OCI-LY7 (cell line): ENCODE results near the gene KATNAL1.

Source experiments
- CTCF ChIP-seq: fragments of 200-600 bp; sonication (generic); conservative IDR thresholded peaks from 2 replicates; pipeline ENCODE4 v1.5.1; 2014; ENCODE audit warnings: mild to moderate bottlenecking, antibody characterized with exemption, low read length, moderate library complexity, mixed read lengths
- EZH2phosphoT487 ChIP-seq: fragments of 200-600 bp; sonication (generic); IDR thresholded peaks from 2 replicates; pipeline ENCODE4 v1.6.1; 2018; ENCODE audit warnings: low read depth, borderline replicate concordance, mild to moderate bottlenecking, mixed run types, antibody characterized with exemption, low read length, moderate library complexity, mixed read lengths

DNA sequence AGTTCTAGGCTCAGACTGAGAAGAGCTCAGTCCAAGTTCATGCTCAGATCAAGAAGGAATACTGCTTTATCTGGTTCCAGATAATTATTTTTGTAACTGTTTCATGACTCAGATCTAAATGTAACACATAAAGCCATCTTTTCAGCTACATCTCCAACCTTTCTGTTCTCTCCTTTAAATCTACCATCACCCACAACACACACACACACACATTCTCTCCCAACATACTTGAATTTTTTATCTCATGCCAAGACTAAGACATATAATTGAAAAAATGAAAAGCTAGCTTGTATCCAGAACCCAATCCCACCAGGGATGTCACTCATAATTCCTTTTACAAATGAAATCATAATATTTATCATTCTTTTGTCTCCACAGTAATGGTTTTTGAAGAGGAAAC lies 7.6 kb downstream of the KATNAL1 start:
- TF ChIP-seq CTCF (no peak), EZH2phosphoT487 (no peak)
